Vagina (tissue), 2 donors: Measurements from ENCODE around the gene KLRF1.

Source experiments
- CTCF ChIP-seq, 3 experiments: fragments of 450-650 bp in 2 of 3; fragments of 200-600 bp in 1 of 3; sonication (generic) in 1 of 3; IDR thresholded peaks; one replicate each; pipeline ENCODE4 v1.5.1; 2017 to 2019; ENCODE audit warnings: antibody characterized with exemption in 3 of 3, mild to moderate bottlenecking in 2 of 3, moderate library complexity in 2 of 3
- POLR2A ChIP-seq, 2 donors: fragments of 450-650 bp; IDR thresholded peaks; one replicate each; pipeline ENCODE4 v1.6.1; 2017; ENCODE audit warnings: antibody characterized with exemption in 2 of 2, mild to moderate bottlenecking in 2 of 2, moderate library complexity in 2 of 2
- POLR2AphosphoS5 ChIP-seq, 2 donors: sonication (generic); formaldehyde crosslinking; IDR thresholded peaks; one replicate each; pipeline ENCODE4 v1.9.0; 2017; ENCODE audit warnings: antibody characterized with exemption in 2 of 2, mild to moderate bottlenecking in 2 of 2, low read depth in 1 of 2; ENCODE audit not compliant: insufficient read depth in 1 of 2

DNA sequence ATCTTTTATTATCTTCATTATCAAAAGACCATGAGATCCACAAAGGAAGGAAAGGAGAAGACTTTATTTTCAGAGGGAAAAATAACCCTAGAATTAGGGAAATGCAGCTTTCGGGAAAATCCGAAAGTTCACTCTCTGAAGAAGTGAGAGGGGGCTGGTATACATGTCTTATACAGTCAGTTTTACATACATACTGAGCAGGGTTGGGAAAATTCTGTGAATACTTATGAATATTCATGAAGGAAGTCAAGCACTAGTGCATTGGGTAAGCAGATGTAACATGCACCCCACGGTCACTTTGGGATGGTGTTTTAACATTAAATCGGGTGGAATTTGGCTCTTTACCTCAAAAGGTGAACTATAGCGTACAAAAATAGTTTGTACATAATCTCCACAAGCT lies 15.7 kb upstream of the KLRF1 start:
- TF ChIP-seq CTCF (IDR thresholded peaks at IDR 0.05) (no peak), POLR2A (IDR thresholded peaks at IDR 0.05) (no peak), POLR2AphosphoS5 (IDR thresholded peaks at IDR 0.05; ENCODE audit: insufficient read depth in 1 of 2, low read depth in 1 of 2) (no peak)
